Cardiac muscle cell (in vitro differentiated cells and primary cell): ENCODE results near the gene RGS9BP. TPM values are rescaled to one million over a fixed set of nuclear protein-coding genes. Genes with fewer than 3 reads are reported as not detected.

ENCODE experiments used
- DNase-seq, 2 donors: peaks; one replicate each; pipeline versions ENCODE4 v3.0.0 to v3.0.0-alpha.2; 2010 to 2017; ENCODE audit warnings: low read depth in 1 of 2, low spot score in 1 of 2
- H3K27ac ChIP-seq: fragments of 200-600 bp; sonication (generic); 2 replicates; pipeline ENCODE4 v1.5.1; 2016
- H3K27me3 ChIP-seq: fragments of 200-600 bp; sonication (generic); 2 replicates; pipeline ENCODE4 v1.6.0; 2016; ENCODE audit warnings: control low read depth
- H3K36me3 ChIP-seq: fragments of 200-600 bp; sonication (generic); 2 replicates; pipeline ENCODE4 v1.5.1; 2016; ENCODE audit warnings: control low read depth
- H3K4me1 ChIP-seq: fragments of 200-600 bp; sonication (generic); 2 replicates; pipeline ENCODE4 v1.8.1; 2017; ENCODE audit warnings: low read depth, mild to moderate bottlenecking, mixed run types
- H3K4me3 ChIP-seq: fragments of 200-600 bp; sonication (generic); 2 replicates; pipeline ENCODE4 v1.5.1; 2016; ENCODE audit warnings: mild to moderate bottlenecking
- H3K9me3 ChIP-seq: fragments of 200-600 bp; sonication (generic); 2 replicates; pipeline ENCODE4 v1.5.1; 2017; ENCODE audit warnings: low read depth, mild to moderate bottlenecking, control low read depth
- polyA plus RNA-seq: library from polyadenylated mRNA; unstranded; fragments of >200 nt; fragmentation: Nextera tagmentation; extraction: Ambion mirVana; gene quantifications from 2 replicates; pipeline ENCODE4 v1.2.1, GENCODE V29; 2016
- total RNA-seq: library from RNA; depleted of rRNA; stranded (reverse); fragments of >200 nt; gene quantifications from 2 replicates; pipeline ENCODE4 v1.2.3, GENCODE V29; 2016
- TF ChIP-seq, protein P1 (sequence below): IDR thresholded peaks from 2 replicates; pipeline ENCODE4 v1.5.1; 2012; ENCODE audit warnings: low read depth, mild to moderate bottlenecking, low read length

Gene RGS9BP
- total and polyA plus RNA-seq, 2 experiments from 2014 or later, result 1.0 TPM; not detected in 1

DNA sequence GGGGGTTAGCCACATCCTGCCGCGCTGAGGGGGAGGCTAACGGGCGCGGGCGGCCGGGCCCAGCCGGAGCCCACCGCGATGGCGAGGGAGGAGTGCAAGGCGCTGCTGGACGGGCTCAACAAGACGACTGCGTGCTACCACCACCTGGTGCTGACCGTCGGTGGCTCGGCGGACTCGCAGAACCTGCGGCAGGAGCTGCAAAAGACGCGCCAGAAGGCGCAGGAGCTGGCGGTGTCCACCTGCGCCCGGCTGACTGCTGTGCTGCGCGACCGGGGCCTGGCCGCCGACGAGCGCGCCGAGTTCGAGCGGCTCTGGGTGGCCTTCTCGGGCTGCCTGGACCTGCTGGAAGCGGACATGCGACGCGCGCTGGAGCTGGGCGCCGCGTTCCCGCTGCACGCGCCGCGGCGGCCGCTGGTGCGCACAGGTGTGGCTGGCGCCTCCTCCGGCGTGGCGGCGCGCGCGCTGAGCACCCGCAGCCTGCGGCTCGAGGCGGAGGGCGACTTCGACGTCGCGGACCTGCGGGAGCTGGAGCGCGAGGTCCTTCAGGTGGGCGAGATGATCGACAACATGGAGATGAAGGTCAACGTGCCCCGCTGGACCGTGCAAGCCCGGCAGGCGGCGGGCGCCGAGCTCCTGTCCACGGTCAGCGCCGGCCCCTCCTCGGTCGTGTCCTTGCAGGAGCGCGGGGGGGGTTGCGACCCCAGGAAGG is 692 bp downstream of the RGS9BP start:
- TF ChIP-seq, protein P1, sequence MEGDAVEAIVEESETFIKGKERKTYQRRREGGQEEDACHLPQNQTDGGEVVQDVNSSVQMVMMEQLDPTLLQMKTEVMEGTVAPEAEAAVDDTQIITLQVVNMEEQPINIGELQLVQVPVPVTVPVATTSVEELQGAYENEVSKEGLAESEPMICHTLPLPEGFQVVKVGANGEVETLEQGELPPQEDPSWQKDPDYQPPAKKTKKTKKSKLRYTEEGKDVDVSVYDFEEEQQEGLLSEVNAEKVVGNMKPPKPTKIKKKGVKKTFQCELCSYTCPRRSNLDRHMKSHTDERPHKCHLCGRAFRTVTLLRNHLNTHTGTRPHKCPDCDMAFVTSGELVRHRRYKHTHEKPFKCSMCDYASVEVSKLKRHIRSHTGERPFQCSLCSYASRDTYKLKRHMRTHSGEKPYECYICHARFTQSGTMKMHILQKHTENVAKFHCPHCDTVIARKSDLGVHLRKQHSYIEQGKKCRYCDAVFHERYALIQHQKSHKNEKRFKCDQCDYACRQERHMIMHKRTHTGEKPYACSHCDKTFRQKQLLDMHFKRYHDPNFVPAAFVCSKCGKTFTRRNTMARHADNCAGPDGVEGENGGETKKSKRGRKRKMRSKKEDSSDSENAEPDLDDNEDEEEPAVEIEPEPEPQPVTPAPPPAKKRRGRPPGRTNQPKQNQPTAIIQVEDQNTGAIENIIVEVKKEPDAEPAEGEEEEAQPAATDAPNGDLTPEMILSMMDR, result no peak
- Histone ChIP-seq H3K4me3 (peak overlapping the region; percentile 86), H3K27ac (no peak overlapping the region), H3K36me3 (no peaks in the 10 kb centered on the region), H3K4me1 (peaks cover 8% of the 10 kb centered on the region), H3K27me3 (peaks cover 17% of the 10 kb centered on the region), H3K9me3 (no peaks in the 10 kb centered on the region)
- peak in 1 of 2 donors; percentile 12 for DNase-seq

DNA sequence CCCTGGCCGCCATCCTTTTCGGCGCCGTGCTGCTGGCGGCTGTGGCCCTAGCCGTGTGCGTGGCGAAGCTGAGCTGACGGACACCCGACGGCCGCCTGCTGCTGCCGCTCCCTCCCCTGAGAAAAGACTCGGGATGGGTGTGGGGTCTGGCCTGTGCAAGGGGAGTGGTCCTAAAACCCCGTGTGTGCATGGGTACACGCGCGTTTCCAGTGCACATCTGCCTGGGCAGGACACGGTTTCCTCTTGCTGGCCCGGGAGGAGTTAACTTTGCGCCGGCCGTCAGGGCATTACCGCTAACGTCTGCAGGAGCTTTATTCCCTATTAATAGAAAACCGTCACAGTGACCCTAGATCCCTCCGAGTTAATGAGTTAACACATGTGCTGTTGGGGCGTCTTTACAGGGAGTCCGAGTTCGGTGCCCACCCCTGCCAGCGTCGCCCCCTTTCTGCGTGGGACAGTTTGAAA is 1.3 kb downstream of the RGS9BP start:
- no peaks in the 10 kb centered on the region for H3K9me3 ChIP-seq
- H3K4me1 ChIP-seq, result peaks cover 8% of the 10 kb centered on the region
- TF ChIP-seq, protein P1, result no peak
- H3K27ac ChIP-seq, result no peak overlapping the region
- H3K4me3 ChIP-seq, result no peak overlapping the region
- DNase-seq, result no peak
- H3K27me3 ChIP-seq, result peaks cover 17% of the 10 kb centered on the region
- no peaks in the 10 kb centered on the region for H3K36me3 ChIP-seq

DNA sequence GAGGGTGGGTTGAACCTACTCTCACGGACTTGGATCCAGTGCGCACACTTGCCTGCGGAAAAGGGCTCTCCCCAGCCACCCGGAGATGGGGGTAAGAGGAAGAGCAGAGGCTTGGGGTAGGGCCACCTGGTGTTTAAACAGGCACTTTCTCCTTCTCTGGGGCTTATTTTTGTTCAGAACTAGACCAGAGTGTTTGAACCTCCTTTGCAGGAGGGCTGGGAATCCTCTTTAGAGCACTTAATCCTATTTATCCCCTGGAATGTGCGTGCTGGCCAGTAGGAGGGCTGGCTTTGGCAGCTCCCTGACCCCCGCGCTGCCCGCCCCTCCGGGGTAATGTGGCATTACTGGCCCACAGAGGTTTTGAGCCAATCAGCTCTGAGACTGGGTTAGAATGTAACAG is 2.0 kb downstream of the RGS9BP start:
- peak overlapping the region; percentile 34 for H3K27ac ChIP-seq
- H3K27me3 ChIP-seq, result peaks cover 17% of the 10 kb centered on the region
- peak in 1 of 2 donors; percentile 29 for DNase-seq
- H3K9me3 ChIP-seq, result no peaks in the 10 kb centered on the region
- no peak overlapping the region for H3K4me3 ChIP-seq
- TF ChIP-seq, protein P1, result no peak
- H3K36me3 ChIP-seq, result no peaks in the 10 kb centered on the region
- H3K4me1 ChIP-seq, result peaks cover 8% of the 10 kb centered on the region

DNA sequence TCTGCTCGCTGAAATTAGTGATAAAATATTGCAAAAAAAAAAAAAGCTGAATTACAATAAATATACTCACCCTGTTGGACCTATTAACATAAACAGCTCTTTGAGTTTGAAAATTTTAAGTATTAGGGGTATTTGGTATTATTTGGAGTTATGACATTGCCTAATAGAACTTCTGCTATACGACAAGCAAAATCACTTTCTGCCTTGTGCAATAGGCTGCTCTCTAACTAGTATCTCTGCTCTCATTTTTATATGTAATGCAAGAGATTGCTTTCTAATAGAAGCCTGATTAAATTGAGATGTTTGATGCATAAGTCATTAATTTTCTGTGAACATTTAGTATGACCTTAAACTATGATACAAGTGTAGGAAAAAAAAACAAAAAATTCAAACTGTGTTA is 5.3 kb downstream of the RGS9BP start:
- Histone ChIP-seq H3K36me3 (no peaks in the 10 kb centered on the region), H3K4me3 (no peak overlapping the region), H3K27ac (no peak overlapping the region), H3K4me1 (peaks cover 8% of the 10 kb centered on the region), H3K9me3 (no peaks in the 10 kb centered on the region), H3K27me3 (peaks cover 12% of the 10 kb centered on the region)
- TF ChIP-seq, protein P1, result no peak
- DNase-seq, result no peak

DNA sequence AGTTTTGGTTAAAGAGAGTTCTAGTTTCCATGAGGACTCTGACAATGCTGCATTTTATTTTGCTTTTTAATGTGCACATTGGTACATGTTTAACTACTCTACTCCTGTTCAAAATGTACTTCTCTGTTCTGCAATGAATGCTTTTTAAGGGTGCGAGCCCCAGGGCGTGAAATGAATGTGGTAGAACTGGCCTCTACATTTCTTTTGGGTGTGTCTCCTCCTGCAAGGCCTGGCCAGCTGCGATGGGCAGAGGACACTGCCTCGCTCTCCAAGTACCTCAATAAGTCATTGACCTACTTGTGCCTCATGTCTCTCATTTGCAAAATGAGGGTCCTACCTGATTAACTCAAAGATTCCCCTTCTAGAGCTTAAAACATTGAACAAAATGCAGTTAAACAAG is 6.7 kb downstream of the RGS9BP start:
- Histone ChIP-seq H3K4me1 (peaks cover 6% of the 10 kb centered on the region), H3K4me3 (no peak overlapping the region), H3K36me3 (no peaks in the 10 kb centered on the region), H3K9me3 (no peaks in the 10 kb centered on the region), H3K27ac (no peak overlapping the region), H3K27me3 (no peaks in the 10 kb centered on the region)
- DNase-seq, result no peak
- TF ChIP-seq, protein P1, result no peak
